GM18868 (cell line): Measurements from ENCODE around the gene CAPN11.
"Not testable (repeated sequence)": the region's sequence is repeated elsewhere in the genome, so short reads cannot be mapped to it uniquely, and the experiment has no call there.

Source experiments
- ATAC-seq: cut with Tn5 transposase; IDR thresholded peaks from one replicate; pipeline ENCODE4 v1.9.1; 2021; ENCODE audit warnings: mild to moderate bottlenecking, moderate library complexity; ENCODE audit not compliant: unreplicated experiment

The CAPN11 gene

DNA sequence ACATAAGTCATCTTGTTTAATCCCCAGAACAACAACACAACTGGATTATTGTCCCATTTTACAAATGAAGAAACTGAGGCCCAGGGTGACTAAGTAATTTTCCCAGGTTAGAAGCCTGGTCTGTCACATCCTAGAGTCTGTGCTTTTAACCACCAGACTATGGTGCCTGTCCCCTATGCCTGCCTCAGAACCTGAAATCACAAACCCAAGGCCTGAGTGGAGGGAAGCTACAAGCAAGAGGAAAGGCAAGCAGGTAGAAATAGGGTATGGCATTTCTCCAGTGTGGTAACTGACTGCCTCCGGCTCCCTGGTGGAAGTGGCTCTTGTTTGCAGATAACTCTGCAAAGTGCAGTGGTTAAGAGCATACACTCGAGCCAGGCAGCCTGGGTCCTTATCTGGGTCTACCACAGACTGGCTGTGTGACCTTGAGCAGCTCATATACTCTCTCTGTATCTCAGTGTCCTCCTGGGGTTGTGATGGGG, 28.7 kb upstream of the CAPN11 start:
- no peak for ATAC-seq

DNA sequence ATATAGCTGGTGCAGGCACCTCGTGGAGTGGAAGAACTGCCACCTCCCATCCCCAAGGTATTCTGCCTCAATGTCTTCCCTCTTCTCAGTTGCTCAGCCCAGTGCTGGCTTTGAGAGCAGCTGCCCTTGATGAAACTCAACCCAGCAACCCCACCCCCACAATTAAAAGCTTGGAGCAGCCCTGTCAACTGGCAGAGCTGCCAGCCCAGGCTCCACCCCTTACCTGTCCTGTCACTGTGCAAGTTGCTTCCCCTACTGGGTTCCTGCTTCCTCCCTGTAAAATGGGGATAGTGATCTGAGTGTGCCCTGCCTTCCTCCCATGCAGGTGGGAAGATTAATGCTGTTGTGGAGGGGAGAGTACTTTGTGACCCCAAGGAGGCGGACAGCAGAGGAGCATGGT, 26.7 kb upstream of the CAPN11 start:
- ATAC-seq, result no peak

DNA sequence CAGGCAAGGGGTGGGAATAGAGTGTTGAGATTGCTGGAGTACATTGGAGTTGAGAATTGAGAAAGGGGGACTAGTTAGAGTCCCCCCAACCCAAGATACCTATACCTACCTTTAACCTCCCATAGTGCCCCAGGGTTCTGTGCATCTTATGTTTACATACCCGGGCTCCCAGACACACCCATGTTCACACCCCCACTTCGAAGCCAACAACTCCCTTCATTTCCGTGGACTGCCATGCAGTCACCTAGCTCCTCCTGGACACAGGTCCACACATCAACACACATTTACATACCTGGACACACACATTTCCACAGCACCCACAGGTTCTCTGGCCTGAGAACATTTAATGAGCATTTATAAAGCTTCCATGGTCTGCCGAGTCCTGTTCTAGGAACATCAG, 26.1 kb upstream of the CAPN11 start:
- no peak for ATAC-seq

DNA sequence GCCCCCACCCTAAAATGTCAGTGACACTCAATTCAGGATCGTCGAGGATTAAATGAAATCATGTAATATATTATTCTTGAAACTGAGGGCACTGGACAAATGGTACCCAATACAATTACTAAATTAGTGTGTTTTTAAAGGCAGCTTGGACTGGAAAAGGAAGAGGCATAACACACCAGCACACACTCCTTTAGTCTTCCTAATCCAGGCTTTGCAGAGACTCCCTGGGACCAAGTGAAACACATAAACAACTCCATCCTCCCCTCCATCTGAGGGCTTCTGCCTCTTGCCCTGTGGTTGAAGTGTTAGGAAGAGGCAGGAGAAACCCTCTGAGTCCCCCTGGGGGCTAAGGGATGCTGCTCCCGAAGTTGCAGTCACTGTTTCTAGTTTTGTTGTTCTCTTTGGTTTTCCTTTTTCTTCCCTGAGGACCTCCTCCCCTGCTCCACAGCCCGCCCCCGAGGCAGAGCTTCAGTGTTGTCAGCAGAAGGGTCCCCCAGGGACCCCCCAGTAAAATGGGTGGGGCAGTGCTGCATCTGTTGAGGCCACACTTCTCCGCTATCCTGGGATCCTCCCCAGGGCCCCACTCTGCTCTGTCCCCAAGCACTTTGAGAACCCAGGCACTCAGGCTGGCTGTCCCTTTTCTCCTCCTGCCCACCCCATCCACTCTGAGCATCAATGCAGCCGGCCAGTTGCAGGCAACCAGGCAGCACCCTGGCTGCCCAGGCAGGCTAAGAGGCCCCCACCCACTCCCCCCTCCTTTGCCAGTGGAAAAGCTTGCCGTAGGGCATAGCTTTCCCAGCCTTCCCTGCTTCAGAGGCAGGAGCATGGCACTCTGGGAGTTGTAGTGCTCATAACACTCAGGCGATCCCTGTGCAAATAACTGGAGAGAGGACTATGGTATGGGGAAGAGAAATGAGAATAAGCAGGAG, 25.4 kb upstream of the CAPN11 start:
- ATAC-seq, result no peak

DNA sequence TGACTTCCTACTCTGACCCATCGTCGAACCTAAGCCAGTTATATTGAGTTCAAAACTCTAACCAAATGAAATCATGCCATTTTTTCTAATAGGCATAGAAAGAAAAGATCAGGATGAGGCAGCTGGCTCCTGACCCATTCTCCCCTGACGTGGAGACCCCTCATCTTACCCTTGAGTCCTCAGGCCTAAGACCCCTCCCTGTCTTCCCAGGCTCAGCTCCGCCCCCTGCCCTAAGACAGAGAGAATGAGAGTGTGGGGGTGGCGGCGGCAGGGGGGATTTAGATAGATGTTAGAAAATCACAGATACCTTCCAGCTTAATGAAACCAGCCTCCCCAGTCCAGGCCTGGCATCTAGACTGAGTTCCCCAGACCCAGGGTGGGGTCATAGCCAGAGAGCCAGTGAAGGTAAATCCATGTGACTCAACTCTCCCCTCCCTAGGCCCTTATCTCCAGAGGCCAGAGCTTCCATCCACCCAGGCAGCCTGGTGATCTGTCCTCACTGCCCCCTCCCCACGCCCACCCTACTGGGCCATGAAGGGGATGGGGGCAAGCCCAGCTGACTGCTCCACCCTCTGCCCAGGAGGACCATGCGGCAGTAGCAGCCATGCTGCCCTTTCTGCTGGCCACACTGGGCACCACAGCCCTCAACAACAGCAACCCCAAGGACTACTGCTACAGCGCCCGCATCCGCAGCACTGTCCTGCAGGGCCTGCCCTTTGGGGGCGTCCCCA, 24.5 kb upstream of the CAPN11 start:
- no peak for ATAC-seq

DNA sequence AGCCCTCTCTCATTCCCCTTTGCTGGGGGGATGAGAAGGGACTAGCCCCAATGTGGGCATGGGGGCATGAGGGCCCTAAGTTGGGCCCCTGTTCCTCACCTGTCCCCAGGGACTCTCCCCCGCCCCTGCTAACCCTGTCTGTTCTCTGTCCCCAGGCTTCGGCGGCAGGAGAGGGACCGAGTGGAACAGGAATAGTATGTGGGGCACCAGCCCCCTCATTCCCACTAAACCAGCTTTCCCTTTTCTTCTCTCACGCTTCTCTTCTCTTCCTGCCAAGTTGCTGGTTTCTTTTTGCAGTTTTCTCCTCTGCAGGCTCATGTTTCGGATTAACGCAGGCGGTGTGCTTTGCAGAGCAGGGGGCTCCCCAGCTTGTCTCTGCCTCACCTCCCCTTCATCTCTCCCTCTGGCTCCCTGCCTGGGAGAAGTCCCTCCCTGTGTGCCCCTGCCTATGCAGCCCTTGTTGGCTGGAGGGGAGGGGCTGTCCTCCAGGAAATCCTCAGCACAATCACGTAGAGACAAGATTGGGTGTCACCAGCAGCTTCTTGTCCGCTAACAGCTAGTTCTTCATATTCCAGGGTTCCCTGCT, 23.4 kb upstream of the CAPN11 start:
- no peak for ATAC-seq

DNA sequence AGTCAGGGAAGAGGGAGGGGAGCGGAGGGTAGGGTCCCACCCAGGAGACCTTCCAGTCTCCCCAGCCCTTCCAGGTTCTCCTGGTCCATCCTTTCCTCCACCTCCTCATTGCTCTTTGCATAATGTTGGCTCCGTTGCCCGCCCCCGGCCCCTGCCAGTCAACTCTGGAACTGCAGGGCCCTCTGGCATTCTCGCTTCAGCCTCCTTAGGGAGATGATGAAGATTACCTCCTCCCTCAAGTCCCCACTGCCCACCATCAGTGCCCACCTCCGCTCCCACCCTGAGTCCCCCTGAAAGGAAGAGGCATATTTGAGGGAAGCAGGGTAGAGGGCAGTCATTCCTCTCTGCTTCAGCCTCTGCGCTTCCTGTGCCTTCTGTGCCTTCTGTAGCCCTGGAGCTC, 22.7 kb upstream of the CAPN11 start:
- no peak for ATAC-seq

DNA sequence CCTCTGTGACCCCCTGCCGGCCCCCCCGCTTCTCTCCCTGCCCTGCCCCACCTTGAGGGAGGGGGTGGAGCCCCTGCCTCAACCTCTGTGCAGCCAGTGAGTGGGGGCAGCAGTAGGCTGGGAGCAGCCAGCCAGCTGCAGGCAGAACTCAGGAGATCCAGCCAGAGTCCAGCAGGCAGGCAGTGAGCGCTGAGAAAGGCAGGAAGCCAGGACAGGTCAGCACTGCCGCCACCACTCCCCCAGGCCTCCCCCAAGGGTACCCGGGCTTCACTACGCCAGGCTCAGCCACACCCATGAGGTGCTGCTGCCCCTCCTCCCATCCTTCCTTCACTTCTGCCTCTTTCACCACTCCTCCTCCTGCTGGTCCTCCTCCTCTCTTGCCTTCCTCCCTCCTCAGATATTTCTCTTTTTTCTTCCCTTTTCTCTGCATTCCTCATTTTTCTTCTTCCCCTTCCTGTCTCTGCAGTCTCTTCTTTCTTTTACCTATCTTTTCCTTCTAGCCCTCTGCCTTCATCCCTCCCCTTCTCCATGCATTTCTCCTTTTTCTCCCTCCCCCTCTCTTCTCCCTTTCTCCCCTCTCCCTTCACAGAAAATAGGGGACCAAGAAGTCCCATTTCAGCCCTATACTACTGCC, 19.8 kb upstream of the CAPN11 start:
- ATAC-seq, result no peak

DNA sequence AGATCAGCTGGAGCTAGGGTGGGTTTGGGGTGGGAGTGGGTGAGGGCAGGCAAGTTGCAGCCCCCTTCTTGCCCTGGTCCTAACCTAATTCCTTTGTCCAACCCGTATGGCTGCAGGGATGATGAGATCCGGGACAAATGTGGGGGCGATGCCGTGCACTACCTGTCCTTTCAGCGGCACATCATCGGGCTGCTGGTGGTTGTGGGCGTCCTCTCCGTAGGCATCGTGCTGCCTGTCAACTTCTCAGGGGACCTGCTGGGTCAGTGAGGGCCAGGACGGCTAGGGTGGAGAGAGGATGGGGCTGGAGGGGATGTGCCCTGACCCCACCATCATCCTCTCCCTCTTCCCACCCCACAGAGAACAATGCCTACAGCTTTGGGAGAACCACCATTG, 19.3 kb upstream of the CAPN11 start:
- ATAC-seq, result no peak

DNA sequence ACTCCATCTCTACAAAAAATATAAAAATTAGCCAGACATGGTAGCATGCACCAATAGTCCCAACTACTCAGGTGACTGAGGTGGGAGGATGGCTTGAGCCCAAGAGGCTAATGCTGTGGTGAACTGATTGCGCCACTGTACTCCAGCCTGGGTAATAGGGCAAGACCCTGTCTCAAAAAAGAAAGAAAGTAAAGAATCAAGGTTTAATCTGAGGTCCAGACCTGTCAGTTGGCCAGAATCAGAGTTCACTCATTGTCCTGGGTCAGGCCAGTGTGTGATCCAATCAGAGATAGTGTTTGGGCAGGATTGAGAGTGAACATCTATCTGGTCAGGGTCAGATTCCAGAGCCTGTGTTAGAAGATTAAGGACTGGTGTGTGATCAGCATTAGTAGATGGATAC, 15.8 kb upstream of the CAPN11 start:
- no peak for ATAC-seq

DNA sequence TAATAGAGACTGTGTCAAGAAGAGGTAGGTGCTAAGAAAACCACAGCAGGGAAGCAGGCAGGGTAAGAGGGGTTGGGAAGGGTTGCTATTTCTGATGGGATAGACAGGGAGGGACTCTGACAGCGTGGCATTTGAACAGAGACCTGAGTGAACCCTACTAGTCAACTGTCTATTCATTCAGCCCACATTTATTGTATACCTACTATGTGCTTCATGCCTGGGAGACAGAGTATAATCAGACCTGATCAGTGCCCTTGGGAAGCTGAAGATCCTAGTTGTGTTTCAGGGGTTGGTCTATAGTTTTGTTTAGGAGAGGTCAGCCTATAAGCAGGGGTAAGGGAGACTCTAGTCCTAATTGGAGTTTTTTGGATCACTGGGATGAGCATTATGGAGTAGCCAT, 14.9 kb upstream of the CAPN11 start:
- ATAC-seq, result no peak

DNA sequence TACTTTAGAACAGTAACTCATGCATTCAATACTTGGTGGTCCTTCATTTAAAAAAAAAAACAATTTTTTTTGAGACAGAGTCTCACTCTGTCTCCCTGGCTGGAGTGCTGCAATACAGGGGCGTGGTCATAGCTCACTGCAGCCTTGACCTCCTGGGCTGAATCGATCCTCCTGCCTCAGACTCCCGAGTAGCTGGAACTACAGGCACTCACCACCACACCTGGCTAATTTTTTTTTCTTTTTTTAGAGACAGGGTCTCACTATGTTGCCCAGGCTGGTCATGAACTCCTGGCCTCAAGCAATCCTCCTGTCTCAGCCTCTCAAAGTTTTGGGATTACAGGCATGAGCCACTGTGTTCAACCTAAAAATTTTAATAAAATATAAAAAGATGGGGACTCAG, 14.1 kb upstream of the CAPN11 start:
- not testable (repeated sequence) for ATAC-seq

DNA sequence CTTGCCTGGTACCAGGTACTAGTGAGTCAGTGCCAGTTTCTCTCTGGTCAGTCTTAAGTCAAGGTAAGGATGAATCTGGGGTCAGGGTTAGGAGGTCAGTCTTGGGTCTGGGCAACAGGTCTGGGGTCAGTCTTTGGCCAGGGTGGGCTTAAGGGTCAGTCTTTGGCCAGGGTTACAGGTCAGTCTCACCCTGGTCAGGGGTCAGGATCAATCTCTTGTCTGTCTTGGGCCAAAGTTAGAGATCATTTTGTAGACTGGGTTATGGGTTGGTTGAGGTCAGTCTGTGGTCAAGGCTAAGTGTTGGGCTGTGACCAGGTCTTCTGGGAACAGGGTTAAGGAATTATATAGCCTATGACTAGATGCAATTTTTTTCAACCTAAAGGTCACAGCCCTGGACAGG, 12.8 kb upstream of the CAPN11 start:
- no peak for ATAC-seq

DNA sequence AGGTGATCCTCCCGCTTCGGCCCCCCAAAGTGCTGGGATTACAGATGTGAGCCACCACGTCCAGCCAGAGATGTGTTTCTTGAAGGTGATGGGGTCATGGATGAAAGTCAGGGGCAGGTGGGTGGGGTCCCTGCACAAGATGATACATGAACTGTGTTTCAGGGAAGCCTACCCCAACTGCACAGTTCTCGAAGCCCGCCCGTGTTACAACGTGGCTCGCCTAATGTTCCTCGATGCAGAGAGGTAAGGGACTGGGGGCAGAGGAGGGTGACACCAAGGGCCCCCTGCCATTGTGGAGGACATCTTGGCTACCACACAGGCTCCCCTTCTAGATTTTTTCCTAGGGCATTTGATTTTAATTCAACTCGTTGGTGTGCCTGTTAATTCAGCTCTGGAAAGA, 11.9 kb upstream of the CAPN11 start:
- no peak for ATAC-seq

DNA sequence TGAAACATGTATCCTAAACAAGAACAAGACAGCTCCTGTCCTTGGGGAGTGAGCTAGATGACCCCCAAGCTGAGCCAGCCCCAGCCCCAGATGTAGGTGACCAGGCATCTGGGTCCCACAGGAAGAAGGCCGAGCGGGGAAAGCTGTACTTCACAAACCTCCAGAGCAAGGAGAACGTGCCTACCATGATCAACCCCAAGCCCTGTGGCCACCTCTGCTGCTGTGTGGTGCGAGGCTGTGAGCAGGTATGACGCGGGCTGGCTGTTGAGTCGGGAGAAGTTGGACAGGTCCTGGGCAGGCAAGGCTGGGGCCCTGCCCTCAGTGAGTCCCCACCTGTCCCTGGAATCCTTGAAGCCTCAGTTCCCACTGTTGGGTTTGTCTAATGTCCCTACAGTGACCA, 11.4 kb upstream of the CAPN11 start:
- ATAC-seq, result no peak

DNA sequence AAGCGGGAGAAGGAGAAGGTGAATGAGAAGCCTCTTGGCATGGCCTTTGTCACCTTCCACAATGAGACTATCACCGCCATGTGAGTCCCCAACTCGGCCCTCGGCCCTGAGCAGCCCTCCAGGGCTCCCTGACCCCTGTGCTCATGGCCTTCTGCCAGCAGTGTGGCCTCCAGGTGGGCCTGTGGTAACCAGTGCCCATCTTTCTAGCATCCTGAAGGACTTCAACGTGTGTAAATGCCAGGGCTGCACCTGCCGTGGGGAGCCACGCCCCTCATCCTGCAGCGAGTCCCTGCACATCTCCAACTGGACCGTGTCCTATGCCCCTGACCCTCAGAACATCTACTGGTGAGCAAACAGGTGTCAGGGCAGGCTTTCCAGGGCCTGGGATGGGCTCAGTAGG, 10.3 kb upstream of the CAPN11 start:
- ATAC-seq, result no peak

DNA sequence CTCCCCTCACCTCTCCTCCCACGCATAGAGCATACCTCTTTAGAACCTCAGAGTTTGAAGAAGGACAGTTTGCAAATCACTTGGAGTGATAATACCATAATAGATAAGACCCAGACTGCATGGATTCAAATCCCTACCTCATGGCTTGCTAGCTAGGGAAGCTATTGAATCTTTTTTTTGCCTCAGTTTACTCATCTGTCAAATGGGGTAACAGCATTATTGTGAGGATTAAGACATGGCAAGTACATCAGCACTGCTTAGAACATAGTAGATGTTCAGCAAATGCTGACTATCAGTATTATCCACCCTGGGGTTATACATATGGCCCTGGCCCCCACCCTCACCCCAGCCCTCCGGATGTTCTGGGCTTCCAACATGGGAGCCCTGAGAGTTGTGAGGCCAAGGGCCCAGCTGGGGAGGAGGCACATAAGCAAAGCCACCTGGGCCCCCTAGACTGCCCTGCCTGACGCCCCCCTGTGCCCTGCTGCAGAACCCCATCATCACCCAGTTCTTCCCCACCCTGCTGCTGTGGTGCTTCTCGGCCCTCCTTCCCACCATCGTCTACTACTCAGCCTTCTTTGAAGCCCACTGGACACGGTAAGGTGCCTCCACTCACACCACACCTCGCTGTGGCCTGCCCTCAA, 9.1 kb upstream of the CAPN11 start:
- ATAC-seq, result no peak

DNA sequence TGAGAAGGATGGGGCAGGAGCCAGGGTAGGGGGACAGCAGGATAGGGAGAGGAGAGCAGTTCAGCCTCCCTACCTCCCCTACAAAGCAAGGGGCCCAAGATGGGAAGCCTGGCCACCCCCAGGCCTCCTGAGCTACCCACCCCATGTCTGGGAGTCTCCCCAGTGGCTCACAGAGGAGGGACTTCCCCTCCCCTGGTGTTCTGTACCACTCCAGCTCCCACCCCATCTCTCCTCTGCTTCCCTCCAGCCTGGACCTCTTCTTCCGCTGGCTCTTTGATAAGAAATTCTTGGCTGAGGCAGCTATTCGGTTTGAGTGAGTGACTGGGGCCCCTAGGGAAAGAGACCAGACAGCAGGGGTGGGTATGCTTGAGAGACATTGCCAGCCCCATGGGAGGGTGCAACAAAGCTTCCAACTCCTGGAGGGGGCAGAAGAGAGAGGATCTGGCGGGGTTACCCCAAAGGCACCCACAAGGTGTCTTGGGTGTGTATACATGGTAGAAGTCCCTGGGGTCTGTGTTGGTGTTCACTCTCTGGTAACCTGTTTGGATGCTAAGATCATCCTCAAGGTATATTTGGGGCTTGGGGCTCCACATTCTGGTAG, 8.2 kb upstream of the CAPN11 start:
- no peak for ATAC-seq

DNA sequence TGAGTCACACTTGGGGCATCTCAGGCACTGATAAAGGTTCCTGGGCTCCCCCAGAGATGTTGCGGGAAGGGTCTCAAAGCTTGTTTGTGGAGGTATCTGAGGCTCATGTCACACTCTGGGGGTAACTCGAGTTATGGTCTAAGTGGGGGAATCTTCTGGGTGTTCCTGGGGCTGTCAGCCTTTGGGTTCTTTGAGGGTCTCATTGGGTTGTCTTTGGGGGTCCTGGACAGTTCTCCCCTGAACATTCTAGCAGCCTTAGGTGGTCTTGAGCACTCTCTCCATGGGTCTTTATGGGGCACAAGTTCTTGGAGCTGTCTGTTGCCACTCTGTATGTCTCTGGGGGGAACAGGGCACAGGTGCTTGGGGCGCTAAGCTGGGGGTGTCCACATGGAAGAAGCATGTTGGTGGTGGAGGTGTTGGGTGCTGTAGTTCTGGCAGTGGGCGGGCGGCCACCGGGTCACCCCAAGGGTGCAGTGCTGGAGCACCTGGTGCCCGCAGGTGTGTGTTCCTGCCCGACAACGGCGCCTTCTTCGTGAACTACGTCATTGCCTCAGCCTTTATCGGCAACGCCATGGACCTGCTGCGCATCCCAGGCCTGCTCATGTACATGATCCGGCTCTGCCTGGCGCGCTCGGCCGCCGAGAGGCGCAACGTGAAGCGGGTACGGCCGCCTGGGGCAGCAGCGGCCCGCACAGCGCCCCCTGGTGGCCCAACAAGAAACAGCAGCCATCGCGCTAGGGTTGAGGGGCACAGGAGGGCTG, 7.1 kb upstream of the CAPN11 start:
- peak; percentile 79 for ATAC-seq

DNA sequence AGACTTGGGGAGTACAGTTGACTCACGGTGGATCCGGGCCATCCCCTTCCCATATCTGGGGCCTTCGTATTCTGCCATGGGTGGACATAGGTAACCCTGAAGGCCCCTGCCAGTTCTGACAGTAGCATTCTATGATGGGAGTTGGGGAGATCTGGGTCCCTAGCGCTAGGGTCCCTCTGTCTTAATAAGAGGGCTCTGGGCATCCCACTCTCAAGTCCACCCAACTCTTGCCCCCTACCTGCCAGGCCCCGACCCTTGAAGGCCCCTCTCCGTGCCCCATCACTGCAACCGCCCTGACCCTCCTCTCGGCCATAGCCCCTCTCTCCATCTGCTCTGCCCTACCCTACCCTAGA, 6.5 kb upstream of the CAPN11 start:
- ATAC-seq, result no peak
